HG03378 (cell line): ENCODE data around the gene CD2AP.
A peak's percentile ranks its signal among the peaks of the same experiment; 100 is the strongest.
"Not testable (repeated sequence)": the region's sequence is repeated elsewhere in the genome, so short reads cannot be mapped to it uniquely, and the experiment has no call there.

Experiments
- ATAC-seq: cut with Tn5 transposase; IDR thresholded peaks from one replicate; pipeline ENCODE4 v1.9.1; 2021; ENCODE audit warnings: mild to moderate bottlenecking, moderate library complexity; ENCODE audit not compliant: unreplicated experiment

Gene CD2AP

GRCh38 chr6:47457370-47457769, 20.2 kb upstream of the CD2AP start:
- no peak for ATAC-seq

GRCh38 chr6:47464052-47464451, 13.5 kb upstream of the CD2AP start:
- no peak for ATAC-seq

GRCh38 chr6:47465117-47465516, 12.5 kb upstream of the CD2AP start:
- no peak for ATAC-seq

- no peak for ATAC-seq
Measured at GRCh38 chr6:47471911-47472310, 5.7 kb upstream of the CD2AP start.

GRCh38 chr6:47473791-47474346, 3.7 kb upstream of the CD2AP start:
- no peak for ATAC-seq

GRCh38 chr6:47475319-47475816, 2.2 kb upstream of the CD2AP start:
- no peak for ATAC-seq

GRCh38 chr6:47476781-47477496, 650 bp upstream of the CD2AP start:
- no peak for ATAC-seq

- peak; percentile 34 for ATAC-seq
Measured at GRCh38 chr6:47478233-47479139, 897 bp downstream of the CD2AP start.

GRCh38 chr6:47479140-47479508, 1.5 kb downstream of the CD2AP start:
- ATAC-seq: no peak

- ATAC-seq: no peak
Measured at GRCh38 chr6:47479874-47480273, 2.3 kb downstream of the CD2AP start.

- not testable (repeated sequence) for ATAC-seq
Measured at GRCh38 chr6:47481213-47481612, 3.6 kb downstream of the CD2AP start.

- no peak for ATAC-seq
Measured at GRCh38 chr6:47481806-47482205, 4.2 kb downstream of the CD2AP start.

GRCh38 chr6:47483516-47483852, 5.9 kb downstream of the CD2AP start:
- peak; percentile 32 for ATAC-seq

- peak; percentile 48 for ATAC-seq
Measured at GRCh38 chr6:47483853-47484546, 6.4 kb downstream of the CD2AP start.

- no peak for ATAC-seq
Measured at GRCh38 chr6:47484616-47485015, 7.0 kb downstream of the CD2AP start.

GRCh38 chr6:47485083-47485482, 7.5 kb downstream of the CD2AP start:
- no peak for ATAC-seq

- ATAC-seq: no peak
Measured at GRCh38 chr6:47485491-47486135, 8.0 kb downstream of the CD2AP start.

GRCh38 chr6:47489995-47490394, 12.4 kb downstream of the CD2AP start:
- ATAC-seq: no peak

GRCh38 chr6:47490676-47491075, 13.1 kb downstream of the CD2AP start:
- no peak for ATAC-seq

- no peak for ATAC-seq
Measured at GRCh38 chr6:47492355-47492754, 14.8 kb downstream of the CD2AP start.

GRCh38 chr6:47495207-47495606, 17.6 kb downstream of the CD2AP start:
- ATAC-seq: no peak
